H9 (cell line): ENCODE measurements around the gene LRRK1. TPM values are rescaled to one million over a fixed set of nuclear protein-coding genes. Genes with fewer than 3 reads are reported as not detected.

Experiments
- DNase-seq: peaks from one replicate; pipeline ENCODE4 v3.0.0-alpha.2; 2017
- H2AFZ ChIP-seq: one replicate; pipeline ENCODE4 v1.6.1; 2013; ENCODE audit warnings: mild to moderate bottlenecking, low read length, control low read depth, moderate library complexity
- H2AK5ac ChIP-seq: 2 replicates; pipeline ENCODE4 v1.6.1; 2013; ENCODE audit warnings: low read length, control low read depth, mixed read lengths; ENCODE audit not compliant: insufficient read length
- H2BK120ac ChIP-seq: one replicate; pipeline ENCODE4 v1.6.1; 2013; ENCODE audit warnings: low read depth, mild to moderate bottlenecking, low read length, control low read depth, inconsistent platforms; ENCODE audit not compliant: poor library complexity, severe bottlenecking
- H2BK12ac ChIP-seq: 2 replicates; pipeline ENCODE4 v1.6.1; 2013; ENCODE audit warnings: low read length, control low read depth, mixed read lengths, low read depth; ENCODE audit not compliant: insufficient read length
- H2BK15ac ChIP-seq: 2 replicates; pipeline ENCODE4 v1.6.1; 2013; ENCODE audit warnings: low read depth, low read length, control low read depth
- H2BK20ac ChIP-seq: one replicate; pipeline ENCODE4 v1.6.1; 2013; ENCODE audit warnings: low read depth, mild to moderate bottlenecking, low read length, control low read depth, inconsistent platforms; ENCODE audit not compliant: poor library complexity, severe bottlenecking
- H2BK5ac ChIP-seq: 2 replicates; pipeline ENCODE4 v1.6.1; 2013; ENCODE audit warnings: low read length, control low read depth, mixed read lengths; ENCODE audit not compliant: insufficient read length
- H3K14ac ChIP-seq: 2 replicates; pipeline ENCODE4 v1.6.1; 2013; ENCODE audit warnings: low read length, control low read depth; ENCODE audit not compliant: insufficient read depth
- H3K18ac ChIP-seq: 2 replicates; pipeline ENCODE4 v1.6.1; 2013; ENCODE audit warnings: low read depth, mild to moderate bottlenecking, mixed read lengths, low read length, control low read depth; ENCODE audit not compliant: insufficient read length
- H3K23ac ChIP-seq: 2 replicates; pipeline ENCODE4 v1.6.1; 2013; ENCODE audit warnings: low read length, control low read depth, mixed read lengths, low read depth; ENCODE audit not compliant: insufficient read length
- H3K23me2 ChIP-seq: 2 replicates; pipeline ENCODE4 v1.6.1; 2013; ENCODE audit warnings: low read depth, mild to moderate bottlenecking, mixed read lengths, low read length, control low read depth; ENCODE audit not compliant: insufficient read length, poor library complexity, severe bottlenecking
- H3K27ac ChIP-seq: 2 replicates; pipeline ENCODE4 v1.5.1; 2013; ENCODE audit warnings: low read length, control low read depth, mixed read lengths, low read depth; ENCODE audit not compliant: insufficient read length
- H3K27me3 ChIP-seq: 2 replicates; pipeline ENCODE4 v1.6.1; 2013; ENCODE audit warnings: low read length, control low read depth, inconsistent platforms; ENCODE audit not compliant: insufficient read depth
- H3K4ac ChIP-seq: 2 replicates; pipeline ENCODE4 v1.6.1; 2013; ENCODE audit warnings: low read depth, mild to moderate bottlenecking, control low read depth, inconsistent platforms, low read length, moderate library complexity
- H3K4me1 ChIP-seq: 2 replicates; pipeline ENCODE4 v1.6.1; 2013; ENCODE audit warnings: low read length, control low read depth, inconsistent platforms; ENCODE audit not compliant: insufficient read depth
- H3K4me2 ChIP-seq: 2 replicates; pipeline ENCODE4 v1.6.1; 2013; ENCODE audit warnings: low read length, control low read depth, mixed read lengths; ENCODE audit not compliant: insufficient read length, insufficient read depth
- H3K56ac ChIP-seq: 2 replicates; pipeline ENCODE4 v1.6.1; 2013; ENCODE audit warnings: low read depth, mild to moderate bottlenecking, mixed read lengths, low read length, control low read depth; ENCODE audit not compliant: insufficient read length
- H3K79me1 ChIP-seq: 2 replicates; pipeline ENCODE4 v1.6.1; 2013; ENCODE audit warnings: low read depth, mild to moderate bottlenecking, moderate library complexity, low read length, control low read depth, inconsistent platforms; ENCODE audit not compliant: insufficient read depth, poor library complexity, severe bottlenecking
- H3K79me2 ChIP-seq: 2 replicates; pipeline ENCODE4 v1.6.1; 2013; ENCODE audit warnings: low read length, control low read depth, inconsistent platforms; ENCODE audit not compliant: insufficient read depth
- H3K9ac ChIP-seq: 2 replicates; pipeline ENCODE4 v1.6.1; 2013; ENCODE audit warnings: low read length, control low read depth, mixed read lengths; ENCODE audit not compliant: insufficient read length; ENCODE audit errors: extremely low read depth
- H3K9me3 ChIP-seq: one replicate; pipeline ENCODE4 v1.6.1; 2013; ENCODE audit warnings: low read depth, low read length, inconsistent platforms; ENCODE audit not compliant: control insufficient read depth
- H3T11ph ChIP-seq: one replicate; pipeline ENCODE4 v1.6.1; 2013; ENCODE audit warnings: mild to moderate bottlenecking, low read length, control low read depth, inconsistent platforms
- H4K20me1 ChIP-seq: one replicate; pipeline ENCODE4 v1.6.1; 2013; ENCODE audit not compliant: control insufficient read depth, insufficient read length, insufficient read depth
- H4K5ac ChIP-seq: 2 replicates; pipeline ENCODE4 v1.6.1; 2013; ENCODE audit warnings: low read depth, mild to moderate bottlenecking, mixed read lengths, low read length, control low read depth; ENCODE audit not compliant: insufficient read length
- H4K8ac ChIP-seq: replicated peaks from 2 replicates; pipeline ENCODE4 v1.6.1; 2013; ENCODE audit warnings: low read length, control low read depth, mixed read lengths, low read depth; ENCODE audit not compliant: insufficient read length
- H4K91ac ChIP-seq: 2 replicates; pipeline ENCODE4 v1.6.1; 2013; ENCODE audit warnings: low read depth, mild to moderate bottlenecking, moderate library complexity, mixed read lengths, low read length, control low read depth; ENCODE audit not compliant: insufficient read length
- H3K27ac Mint-ChIP-seq, 3 experiments: 2 replicates in 2 of 3; 3 replicates in 1 of 3; pipeline ENCODE4 v1.8.0; 2020 to 2021; ENCODE audit warnings: mixed read lengths in 3 of 3, mild to moderate bottlenecking in 1 of 3, moderate library complexity in 1 of 3
- H3K27me3 Mint-ChIP-seq: 2 replicates; pipeline ENCODE4 v1.8.0; 2021; ENCODE audit warnings: low read depth, mild to moderate bottlenecking, moderate library complexity, mixed read lengths
- H3K36me3 Mint-ChIP-seq, 3 experiments: 2 replicates in 2 of 3; 3 replicates in 1 of 3; pipeline ENCODE4 v1.8.0; 2020 to 2021; ENCODE audit warnings: low read depth in 3 of 3, mixed read lengths in 3 of 3; ENCODE audit not compliant: insufficient read depth in 1 of 3
- H3K4me1 Mint-ChIP-seq, 2 experiments: 2 replicates each; pipeline ENCODE4 v1.8.0; 2020; ENCODE audit warnings: mixed read lengths in 2 of 2
- H3K4me3 Mint-ChIP-seq, 2 experiments: 2 replicates in 1 of 2; 3 replicates in 1 of 2; pipeline ENCODE4 v1.8.0; 2020 to 2021; ENCODE audit warnings: mild to moderate bottlenecking in 2 of 2, mixed read lengths in 2 of 2, moderate library complexity in 1 of 2
- H3K9me3 Mint-ChIP-seq, 2 experiments: 2 replicates in 1 of 2; 3 replicates in 1 of 2; pipeline ENCODE4 v1.8.0; 2020; ENCODE audit warnings: mild to moderate bottlenecking in 2 of 2, mixed read lengths in 2 of 2, moderate library complexity in 1 of 2
- WGBS: extraction: QIAGEN DNeasy Blood & Tissue Kit; methylation state at CpG from one replicate; pipeline ENCODE4 v1.1.7; 2013; ENCODE audit warnings: missing lambda C conversion rate, low lambda C conversion rate, mixed read lengths; ENCODE audit not compliant: insufficient read length; ENCODE audit errors: extremely low coverage; 5-methylcytosine and 5-hydroxymethylcytosine counted together
- total RNA-seq: library from RNA; stranded (reverse); gene quantifications from 2 replicates; pipeline ENCODE4 v1.2.1, GENCODE V29; 2021
- TF ChIP-seq, protein P1 (sequence below): fragments of 200-600 bp; sonication (generic); conservative IDR thresholded peaks from 3 replicates; pipeline ENCODE4 v1.8.0; 2021; ENCODE audit warnings: antibody characterized with exemption, mild to moderate bottlenecking

LRRK1 gene
- total RNA-seq, 1 experiment from 2014 or later: 4.0 TPM

DNA sequence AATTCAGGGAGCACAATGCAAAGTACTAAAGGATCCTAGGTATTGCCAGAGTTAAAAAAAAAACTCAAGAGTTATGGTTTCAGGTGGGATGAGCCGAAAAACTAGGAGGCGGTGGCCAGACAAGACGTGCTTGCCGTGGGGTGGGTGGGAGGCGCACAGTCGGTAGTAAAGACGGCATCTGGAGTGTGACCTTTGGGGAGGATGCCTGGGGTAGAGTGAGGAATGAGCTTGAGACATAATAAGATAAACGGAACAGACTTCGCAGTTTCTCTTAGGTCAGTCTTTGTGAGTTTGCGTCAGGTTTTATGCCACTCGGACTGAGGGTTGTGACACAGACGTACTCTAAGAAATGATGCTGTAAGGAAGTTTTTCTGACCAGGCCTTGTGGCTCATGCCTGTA is 139.6 kb downstream of the LRRK1 start:
- no peak overlapping the region for H3K18ac ChIP-seq
- no peak overlapping the region for H3K9ac ChIP-seq
- H4K8ac ChIP-seq: no peak overlapping the region
- H3K4me1 Mint-ChIP-seq: peaks cover 32 to 50% of the 10 kb centered on the region in 2 experiments
- TF ChIP-seq, protein P1, sequence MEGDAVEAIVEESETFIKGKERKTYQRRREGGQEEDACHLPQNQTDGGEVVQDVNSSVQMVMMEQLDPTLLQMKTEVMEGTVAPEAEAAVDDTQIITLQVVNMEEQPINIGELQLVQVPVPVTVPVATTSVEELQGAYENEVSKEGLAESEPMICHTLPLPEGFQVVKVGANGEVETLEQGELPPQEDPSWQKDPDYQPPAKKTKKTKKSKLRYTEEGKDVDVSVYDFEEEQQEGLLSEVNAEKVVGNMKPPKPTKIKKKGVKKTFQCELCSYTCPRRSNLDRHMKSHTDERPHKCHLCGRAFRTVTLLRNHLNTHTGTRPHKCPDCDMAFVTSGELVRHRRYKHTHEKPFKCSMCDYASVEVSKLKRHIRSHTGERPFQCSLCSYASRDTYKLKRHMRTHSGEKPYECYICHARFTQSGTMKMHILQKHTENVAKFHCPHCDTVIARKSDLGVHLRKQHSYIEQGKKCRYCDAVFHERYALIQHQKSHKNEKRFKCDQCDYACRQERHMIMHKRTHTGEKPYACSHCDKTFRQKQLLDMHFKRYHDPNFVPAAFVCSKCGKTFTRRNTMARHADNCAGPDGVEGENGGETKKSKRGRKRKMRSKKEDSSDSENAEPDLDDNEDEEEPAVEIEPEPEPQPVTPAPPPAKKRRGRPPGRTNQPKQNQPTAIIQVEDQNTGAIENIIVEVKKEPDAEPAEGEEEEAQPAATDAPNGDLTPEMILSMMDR: no peak
- H3K79me2 ChIP-seq: no peaks in the 10 kb centered on the region
- peaks cover 14% of the 10 kb centered on the region for H3K27me3 Mint-ChIP-seq
- H3K27ac ChIP-seq: no peak overlapping the region
- peak; percentile 14 for DNase-seq
- H3K14ac ChIP-seq: no peak overlapping the region
- H3K56ac ChIP-seq: no peak overlapping the region
- no peak overlapping the region for H4K5ac ChIP-seq
- no peak overlapping the region for H2AFZ ChIP-seq
- peaks cover 6% of the 10 kb centered on the region; the same call in 1 of the 2 replicates for H3K4me1 ChIP-seq
- WGBS: no CpG with 5 or more reads among the region's 12 CpGs
- H3K36me3 Mint-ChIP-seq: peaks cover 14 to 18% (median 15%) of the 10 kb centered on the region in 3 experiments
- H3K9me3 ChIP-seq: no peaks in the 10 kb centered on the region
- H3T11ph ChIP-seq: no peak overlapping the region
- H4K91ac ChIP-seq: no peak overlapping the region
- H2BK120ac ChIP-seq: no peak overlapping the region
- H3K23me2 ChIP-seq: no peaks in the 10 kb centered on the region
- no peaks in the 10 kb centered on the region for H4K20me1 ChIP-seq
- H3K4me3 Mint-ChIP-seq: no peak overlapping the region
- no peaks in the 10 kb centered on the region for H3K27me3 ChIP-seq
- H3K27ac Mint-ChIP-seq: peak overlapping the region in 1 of 3 experiments; percentile 74; a peak in 1 of 7 replicates
- H2BK15ac ChIP-seq: no peak overlapping the region
- no peak overlapping the region for H2AK5ac ChIP-seq
- no peaks in the 10 kb centered on the region for H3K79me1 ChIP-seq
- no peak overlapping the region for H3K23ac ChIP-seq
- no peak overlapping the region for H2BK5ac ChIP-seq
- no peak overlapping the region for H2BK20ac ChIP-seq
- no peak overlapping the region for H3K4ac ChIP-seq
- no peak overlapping the region for H3K4me2 ChIP-seq
- no peak overlapping the region for H2BK12ac ChIP-seq
- peaks cover 14 to 19% of the 10 kb centered on the region in 2 experiments for H3K9me3 Mint-ChIP-seq
